HepG2 (cell line): Measurements from ENCODE around the gene AIF1. TPM values are rescaled to one million over a fixed set of nuclear protein-coding genes. Genes with fewer than 3 reads are reported as not detected.
A peak's percentile ranks its signal among the peaks of the same experiment; 100 is the strongest.

ENCODE experiments used
- AGO1 ChIP-seq: fragments of 200-400 bp; formaldehyde crosslinking; IDR thresholded peaks from 2 replicates; pipeline ENCODE4 v1.6.1; 2017; ENCODE audit warnings: mild to moderate bottlenecking, low read depth, low read length, moderate library complexity; ENCODE audit not compliant: poor library complexity, severe bottlenecking
- ARID4A ChIP-seq: sonication (generic); formaldehyde crosslinking; IDR thresholded peaks from 2 replicates; pipeline ENCODE4 v1.5.0; 2020; ENCODE audit warnings: mild to moderate bottlenecking, missing genetic modification reagents, borderline replicate concordance
- ETV5 ChIP-seq: IDR thresholded peaks from 2 replicates; pipeline ENCODE4 v1.6.1; 2018; ENCODE audit warnings: missing biosample characterization, missing genetic modification reagents, inconsistent platforms, borderline replicate concordance
- GATAD2A ChIP-seq: IDR thresholded peaks from 2 replicates; pipeline ENCODE4 v1.6.1; 2016
- KDM2A ChIP-seq: sonication (generic); formaldehyde crosslinking; IDR thresholded peaks from 2 replicates; pipeline ENCODE4 v1.4.0; 2020; ENCODE audit warnings: low read depth, missing genetic modification reagents, borderline replicate concordance
- KLF16 ChIP-seq, 2 experiments: sonication (generic) in 1 of 2; formaldehyde crosslinking in 1 of 2; IDR thresholded peaks; 2 replicates each; pipeline versions ENCODE4 v1.6.1 to v1.8.0; 2016 to 2023; ENCODE audit warnings: missing genetic modification reagents in 2 of 2, missing compliant biosample characterization in 1 of 2
- MIER3 ChIP-seq: IDR thresholded peaks from 2 replicates; pipeline ENCODE4 v1.6.1; 2016; ENCODE audit warnings: missing compliant biosample characterization, borderline replicate concordance
- MXD1 ChIP-seq: sonication (generic); formaldehyde crosslinking; IDR thresholded peaks from 2 replicates; pipeline ENCODE4 v1.4.0; 2020; ENCODE audit warnings: mild to moderate bottlenecking, missing genetic modification reagents
- ZFP1 ChIP-seq: IDR thresholded peaks from 2 replicates; pipeline ENCODE4 v1.6.1; 2016
- ZNF337 ChIP-seq: sonication (generic); formaldehyde crosslinking; IDR thresholded peaks from 2 replicates; pipeline ENCODE4 v1.5.1; 2020; ENCODE audit warnings: missing genetic modification reagents, low read depth, mild to moderate bottlenecking, borderline replicate concordance
- ZNF703 ChIP-seq: sonication (generic); formaldehyde crosslinking; IDR thresholded peaks from 2 replicates; pipeline ENCODE4 v1.5.1; 2020; ENCODE audit warnings: missing genetic modification reagents, mild to moderate bottlenecking, moderate library complexity, borderline replicate concordance
- polyA plus RNA-seq, 8 experiments: library from polyadenylated mRNA; depleted of rRNA in 3 of 8; stranded (reverse) in 7 of 8; unstranded in 1 of 8; fragments of >200 nt; fragmentation: Illumina TruSeq in 4 of 8; extraction: Trizol in 4 of 8; gene quantifications; 2 replicates each; pipeline versions ENCODE4 v1.2.1 to v1.2.3, GENCODE V29; 2011 to 2016; ENCODE audit warnings: low read depth in 4 of 8, missing spikeins in 1 of 8, mixed read lengths in 1 of 8; ENCODE audit not compliant: insufficient read depth in 1 of 8
- total RNA-seq, 5 experiments: library from RNA; depleted of rRNA; stranded (reverse); fragments of >200 nt; fragmentation: Illumina TruSeq; extraction: Trizol; gene quantifications; 2 replicates each; pipeline ENCODE4 v1.2.3, GENCODE V29; 2016; ENCODE audit warnings: low read depth in 1 of 5
- TF ChIP-seq, protein P1 (sequence below): sonication (generic); formaldehyde crosslinking; IDR thresholded peaks from 2 replicates; pipeline ENCODE4 v1.4.0; 2020; ENCODE audit warnings: missing genetic modification reagents
- TF ChIP-seq, protein P2 (sequence below): sonication (generic); formaldehyde crosslinking; IDR thresholded peaks from 2 replicates; pipeline ENCODE4 v1.5.1; 2020; ENCODE audit warnings: mild to moderate bottlenecking, missing genetic modification reagents, borderline replicate concordance

AIF1 gene
- total and polyA plus RNA-seq, 2 of the 13 experiments (the other 11 are each of a cell fraction or from before 2014, with no cell fraction given), result 1.5 TPM; not detected in 1

DNA sequence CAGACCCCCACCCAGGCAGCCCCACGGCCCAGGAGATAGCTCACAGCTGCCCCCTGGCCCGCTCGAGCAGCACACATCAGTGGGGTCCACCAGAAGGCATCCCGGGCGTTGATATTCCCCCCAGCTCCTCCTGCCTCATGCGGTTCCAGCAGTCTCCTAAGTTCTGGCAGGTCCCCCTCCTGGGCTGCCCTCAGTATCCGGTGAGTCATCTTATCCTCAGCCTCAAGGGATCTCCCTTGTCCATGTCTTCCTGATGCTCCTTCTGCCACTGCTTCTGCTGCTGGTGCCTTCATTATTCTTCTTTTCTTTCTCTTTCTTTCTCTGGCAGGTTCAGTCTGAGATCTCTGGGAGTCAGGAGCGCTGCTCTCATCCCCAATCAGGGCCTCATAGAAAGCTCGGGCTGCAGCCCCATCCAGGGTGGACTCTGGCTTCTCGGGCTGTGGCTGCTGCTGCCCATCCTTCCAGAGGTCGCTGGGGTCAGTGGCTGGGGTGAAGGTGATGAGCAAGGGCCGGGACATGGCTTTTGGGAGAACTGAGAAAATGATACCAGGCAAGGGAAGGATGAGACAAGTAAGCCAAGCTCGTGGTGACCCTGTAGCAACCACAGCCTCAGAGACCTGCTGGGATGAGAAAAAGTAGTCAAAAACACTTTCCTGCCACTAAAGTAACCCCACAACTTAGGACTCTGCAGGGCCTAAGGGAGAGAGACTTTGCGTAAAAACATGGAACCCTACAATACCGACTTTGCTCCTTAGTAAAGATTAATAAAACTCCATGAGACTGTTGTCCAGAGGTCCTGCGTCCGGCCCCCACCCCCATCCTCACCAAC lies 49.1 kb downstream of the AIF1 start (continued):
- TF ChIP-seq, protein P1, sequence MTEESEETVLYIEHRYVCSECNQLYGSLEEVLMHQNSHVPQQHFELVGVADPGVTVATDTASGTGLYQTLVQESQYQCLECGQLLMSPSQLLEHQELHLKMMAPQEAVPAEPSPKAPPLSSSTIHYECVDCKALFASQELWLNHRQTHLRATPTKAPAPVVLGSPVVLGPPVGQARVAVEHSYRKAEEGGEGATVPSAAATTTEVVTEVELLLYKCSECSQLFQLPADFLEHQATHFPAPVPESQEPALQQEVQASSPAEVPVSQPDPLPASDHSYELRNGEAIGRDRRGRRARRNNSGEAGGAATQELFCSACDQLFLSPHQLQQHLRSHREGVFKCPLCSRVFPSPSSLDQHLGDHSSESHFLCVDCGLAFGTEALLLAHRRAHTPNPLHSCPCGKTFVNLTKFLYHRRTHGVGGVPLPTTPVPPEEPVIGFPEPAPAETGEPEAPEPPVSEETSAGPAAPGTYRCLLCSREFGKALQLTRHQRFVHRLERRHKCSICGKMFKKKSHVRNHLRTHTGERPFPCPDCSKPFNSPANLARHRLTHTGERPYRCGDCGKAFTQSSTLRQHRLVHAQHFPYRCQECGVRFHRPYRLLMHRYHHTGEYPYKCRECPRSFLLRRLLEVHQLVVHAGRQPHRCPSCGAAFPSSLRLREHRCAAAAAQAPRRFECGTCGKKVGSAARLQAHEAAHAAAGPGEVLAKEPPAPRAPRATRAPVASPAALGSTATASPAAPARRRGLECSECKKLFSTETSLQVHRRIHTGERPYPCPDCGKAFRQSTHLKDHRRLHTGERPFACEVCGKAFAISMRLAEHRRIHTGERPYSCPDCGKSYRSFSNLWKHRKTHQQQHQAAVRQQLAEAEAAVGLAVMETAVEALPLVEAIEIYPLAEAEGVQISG, result peak; percentile 17
- TF ChIP-seq MIER3 (CRISPR knock-in tag), result 0 out of 2 replicates have a peak, but pooled peaks have one; percentile 7
- peak; percentile 91 for TF ChIP-seq AGO1
- TF ChIP-seq KLF16 (CRISPR knock-in tag; IDR thresholded peaks at IDR 0.05), result peak in 1 of 2 experiments; percentile 8; a peak in 1 of 4 replicates
- TF ChIP-seq ETV5 (CRISPR knock-in tag), result peak; percentile 4; the same call in 1 of the 2 replicates
- TF ChIP-seq KDM2A, result peak; percentile 42; the same call in 1 of the 2 replicates
- TF ChIP-seq ARID4A (CRISPR knock-in tag), result 0 out of 2 replicates have a peak, but pooled peaks have one; percentile 41
- peak; percentile 13; the same call in 1 of the 2 replicates for TF ChIP-seq ZFP1
- TF ChIP-seq, protein P2, sequence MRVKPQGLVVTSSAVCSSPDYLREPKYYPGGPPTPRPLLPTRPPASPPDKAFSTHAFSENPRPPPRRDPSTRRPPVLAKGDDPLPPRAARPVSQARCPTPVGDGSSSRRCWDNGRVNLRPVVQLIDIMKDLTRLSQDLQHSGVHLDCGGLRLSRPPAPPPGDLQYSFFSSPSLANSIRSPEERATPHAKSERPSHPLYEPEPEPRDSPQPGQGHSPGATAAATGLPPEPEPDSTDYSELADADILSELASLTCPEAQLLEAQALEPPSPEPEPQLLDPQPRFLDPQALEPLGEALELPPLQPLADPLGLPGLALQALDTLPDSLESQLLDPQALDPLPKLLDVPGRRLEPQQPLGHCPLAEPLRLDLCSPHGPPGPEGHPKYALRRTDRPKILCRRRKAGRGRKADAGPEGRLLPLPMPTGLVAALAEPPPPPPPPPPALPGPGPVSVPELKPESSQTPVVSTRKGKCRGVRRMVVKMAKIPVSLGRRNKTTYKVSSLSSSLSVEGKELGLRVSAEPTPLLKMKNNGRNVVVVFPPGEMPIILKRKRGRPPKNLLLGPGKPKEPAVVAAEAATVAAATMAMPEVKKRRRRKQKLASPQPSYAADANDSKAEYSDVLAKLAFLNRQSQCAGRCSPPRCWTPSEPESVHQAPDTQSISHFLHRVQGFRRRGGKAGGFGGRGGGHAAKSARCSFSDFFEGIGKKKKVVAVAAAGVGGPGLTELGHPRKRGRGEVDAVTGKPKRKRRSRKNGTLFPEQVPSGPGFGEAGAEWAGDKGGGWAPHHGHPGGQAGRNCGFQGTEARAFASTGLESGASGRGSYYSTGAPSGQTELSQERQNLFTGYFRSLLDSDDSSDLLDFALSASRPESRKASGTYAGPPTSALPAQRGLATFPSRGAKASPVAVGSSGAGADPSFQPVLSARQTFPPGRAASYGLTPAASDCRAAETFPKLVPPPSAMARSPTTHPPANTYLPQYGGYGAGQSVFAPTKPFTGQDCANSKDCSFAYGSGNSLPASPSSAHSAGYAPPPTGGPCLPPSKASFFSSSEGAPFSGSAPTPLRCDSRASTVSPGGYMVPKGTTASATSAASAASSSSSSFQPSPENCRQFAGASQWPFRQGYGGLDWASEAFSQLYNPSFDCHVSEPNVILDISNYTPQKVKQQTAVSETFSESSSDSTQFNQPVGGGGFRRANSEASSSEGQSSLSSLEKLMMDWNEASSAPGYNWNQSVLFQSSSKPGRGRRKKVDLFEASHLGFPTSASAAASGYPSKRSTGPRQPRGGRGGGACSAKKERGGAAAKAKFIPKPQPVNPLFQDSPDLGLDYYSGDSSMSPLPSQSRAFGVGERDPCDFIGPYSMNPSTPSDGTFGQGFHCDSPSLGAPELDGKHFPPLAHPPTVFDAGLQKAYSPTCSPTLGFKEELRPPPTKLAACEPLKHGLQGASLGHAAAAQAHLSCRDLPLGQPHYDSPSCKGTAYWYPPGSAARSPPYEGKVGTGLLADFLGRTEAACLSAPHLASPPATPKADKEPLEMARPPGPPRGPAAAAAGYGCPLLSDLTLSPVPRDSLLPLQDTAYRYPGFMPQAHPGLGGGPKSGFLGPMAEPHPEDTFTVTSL (CRISPR knock-in tag), result 0 out of 2 replicates have a peak, but pooled peaks have one; percentile 4
- 0 out of 2 replicates have a peak, but pooled peaks have one; percentile 47 for TF ChIP-seq ZNF337 (CRISPR knock-in tag)
- no peak for TF ChIP-seq ZNF703 (CRISPR knock-in tag)
- TF ChIP-seq MXD1, result 0 out of 2 replicates have a peak, but pooled peaks have one; percentile 24
- peak; percentile 46; the same call in 1 of the 2 replicates for TF ChIP-seq GATAD2A (CRISPR knock-in tag)
